ENCODE data around the gene MTX1.

Gene MTX1

DNA sequence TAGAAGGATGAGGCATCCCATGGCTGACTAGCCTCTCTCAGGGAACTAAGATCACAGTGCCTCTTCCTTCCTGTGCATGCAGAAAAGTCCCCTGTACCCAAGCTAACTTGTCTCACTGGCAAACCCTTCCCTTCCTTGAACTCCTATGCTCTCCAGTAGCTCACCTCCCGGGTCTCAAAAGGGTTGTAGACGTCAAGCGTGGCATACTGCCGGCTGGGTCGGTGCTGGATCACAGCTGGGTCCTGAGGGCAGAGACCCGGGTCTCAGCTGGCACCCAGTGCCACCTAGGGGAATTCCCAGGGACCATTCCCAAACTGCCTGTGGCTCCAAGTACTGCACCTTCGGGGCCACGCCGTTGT lies 53.0 kb downstream of the MTX1 start:
- DNase-seq (ENCODE audit: low read depth): no peak

DNA sequence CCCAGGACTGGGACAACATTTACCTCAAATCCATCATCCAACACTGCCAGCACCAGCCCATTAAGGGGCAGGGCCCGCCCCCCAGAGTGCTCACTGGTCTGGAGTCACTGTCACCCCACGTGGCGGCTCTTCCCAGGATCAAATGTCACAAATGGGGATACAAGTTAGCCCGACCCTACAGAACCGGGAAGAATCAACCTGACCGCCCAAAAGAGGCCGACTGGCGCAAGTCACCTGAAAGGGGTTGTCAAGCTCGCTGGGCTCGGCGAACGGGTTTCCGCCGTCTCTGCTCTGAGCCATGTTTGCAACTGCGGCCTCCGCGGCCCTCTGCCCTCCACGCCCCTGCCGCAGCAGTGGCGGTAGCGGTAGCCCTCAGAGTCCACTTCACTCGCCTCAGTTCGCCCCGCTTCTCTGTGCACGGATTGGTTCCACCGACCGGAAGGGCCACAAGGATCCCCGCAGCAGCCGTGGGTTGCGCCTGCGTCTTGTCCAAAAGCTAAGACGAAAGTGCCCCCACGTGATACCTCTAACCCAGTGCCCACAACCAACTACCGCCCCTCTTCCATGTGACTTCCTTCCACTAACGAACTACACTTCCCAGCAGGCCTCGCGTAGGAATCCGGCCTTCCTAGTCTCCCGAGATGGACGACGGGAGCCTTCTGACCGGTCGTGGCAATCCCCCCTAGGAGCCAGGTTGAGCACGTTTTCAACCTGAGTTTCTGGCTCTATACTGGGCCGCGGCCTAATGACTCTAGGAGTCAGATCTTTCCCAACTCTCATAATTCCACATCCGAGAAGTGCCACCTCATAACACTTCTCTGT lies 53.6 kb downstream of the MTX1 start, which contains the start of gene SCAMP3:
SCAMP3 (minus strand) TSS at position 509 of the 822 bp plus-strand sequence; CDS start at position 300, 209 bp downstream.
- peak; percentile 98 for DNase-seq (ENCODE audit: low read depth)

DNA sequence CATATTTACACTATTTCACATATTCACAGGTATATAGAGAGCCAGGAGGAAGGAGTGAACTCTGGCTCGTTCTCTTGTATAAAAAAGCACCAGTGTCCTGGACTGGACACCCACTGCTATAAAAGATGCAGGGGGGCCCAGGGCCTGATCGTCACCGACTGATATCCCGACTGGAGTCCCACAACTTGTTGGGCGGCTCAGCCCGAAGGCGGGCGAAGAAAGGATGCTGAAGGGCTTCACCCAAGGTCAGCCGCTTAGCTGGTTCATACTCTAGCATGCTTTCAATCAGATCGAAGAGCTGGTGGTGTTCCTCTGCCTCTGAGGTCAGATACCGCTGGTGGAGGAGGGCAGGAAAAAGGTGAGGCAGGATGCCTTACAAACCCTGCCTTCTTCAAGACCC lies 54.6 kb downstream of the MTX1 start:
- no peak for DNase-seq (ENCODE audit: low read depth)

Data from fibroblast of gingiva (primary cell).